ENCODE data around the gene RNF186.

DNA sequence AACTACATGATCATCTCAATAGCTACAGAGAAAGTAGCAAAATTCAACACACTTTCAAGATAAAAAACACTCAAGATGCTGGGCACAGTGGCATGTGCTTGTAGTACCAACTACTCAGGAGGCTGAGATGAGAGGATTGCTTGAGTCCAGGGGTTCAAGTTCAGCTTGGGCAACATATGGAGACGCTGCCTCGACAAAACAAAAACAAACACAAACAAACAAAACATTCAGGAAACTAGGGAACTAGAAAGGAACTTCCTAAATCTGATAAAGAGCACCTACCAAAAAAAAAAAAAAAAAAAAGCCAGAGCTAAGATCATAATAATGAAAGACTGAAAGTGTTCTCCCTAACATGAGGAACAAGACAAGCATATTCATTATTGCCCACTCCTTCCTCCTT lies 22.8 kb upstream of the RNF186 start:
- TF ChIP-seq, protein P1, sequence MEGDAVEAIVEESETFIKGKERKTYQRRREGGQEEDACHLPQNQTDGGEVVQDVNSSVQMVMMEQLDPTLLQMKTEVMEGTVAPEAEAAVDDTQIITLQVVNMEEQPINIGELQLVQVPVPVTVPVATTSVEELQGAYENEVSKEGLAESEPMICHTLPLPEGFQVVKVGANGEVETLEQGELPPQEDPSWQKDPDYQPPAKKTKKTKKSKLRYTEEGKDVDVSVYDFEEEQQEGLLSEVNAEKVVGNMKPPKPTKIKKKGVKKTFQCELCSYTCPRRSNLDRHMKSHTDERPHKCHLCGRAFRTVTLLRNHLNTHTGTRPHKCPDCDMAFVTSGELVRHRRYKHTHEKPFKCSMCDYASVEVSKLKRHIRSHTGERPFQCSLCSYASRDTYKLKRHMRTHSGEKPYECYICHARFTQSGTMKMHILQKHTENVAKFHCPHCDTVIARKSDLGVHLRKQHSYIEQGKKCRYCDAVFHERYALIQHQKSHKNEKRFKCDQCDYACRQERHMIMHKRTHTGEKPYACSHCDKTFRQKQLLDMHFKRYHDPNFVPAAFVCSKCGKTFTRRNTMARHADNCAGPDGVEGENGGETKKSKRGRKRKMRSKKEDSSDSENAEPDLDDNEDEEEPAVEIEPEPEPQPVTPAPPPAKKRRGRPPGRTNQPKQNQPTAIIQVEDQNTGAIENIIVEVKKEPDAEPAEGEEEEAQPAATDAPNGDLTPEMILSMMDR (IDR thresholded peaks at IDR 0.05; ENCODE audit: low read depth, low read length, poor library complexity, severe bottlenecking), result no peak
- no peak for TF ChIP-seq EZH2phosphoT487 (IDR thresholded peaks at IDR 0.05; ENCODE audit: borderline replicate concordance, low read length)
